K562 (cell line): ENCODE measurements around the gene HTRA3. TPM values are rescaled to one million over a fixed set of nuclear protein-coding genes. Genes with fewer than 3 reads are reported as not detected.

Source experiments
- AFF1 ChIP-seq, 2 experiments: fragments of 450-650 bp; IDR thresholded peaks; 2 replicates each; pipeline ENCODE4 v1.6.1; 2018; ENCODE audit warnings: mild to moderate bottlenecking in 2 of 2, low read depth in 1 of 2; ENCODE audit not compliant: partially characterized antibody in 2 of 2
- CBFA2T2 ChIP-seq: fragments of 450-650 bp; conservative IDR thresholded peaks from 2 replicates; pipeline ENCODE4 v1.6.1; 2017; ENCODE audit warnings: mild to moderate bottlenecking
- HDAC3 ChIP-seq: fragments of 450-650 bp; IDR thresholded peaks from 2 replicates; pipeline ENCODE4 v1.6.1; 2018; ENCODE audit warnings: borderline replicate concordance, mild to moderate bottlenecking, moderate library complexity; ENCODE audit not compliant: partially characterized antibody
- NCOA1 ChIP-seq: fragments of 450-650 bp; IDR thresholded peaks from 2 replicates; pipeline ENCODE4 v1.6.1; 2016; ENCODE audit warnings: low read depth
- RAD51 ChIP-seq: fragments of 450-650 bp; IDR thresholded peaks from 2 replicates; pipeline ENCODE4 v1.7.1; 2016; ENCODE audit warnings: low read depth, mild to moderate bottlenecking, borderline replicate concordance
- SRF ChIP-seq, 2 experiments: fragments of 250-450, 450-650 bp in 1 of 2; sonication (Bioruptor Pico) in 1 of 2; sonication (generic) in 1 of 2; formaldehyde crosslinking; IDR thresholded peaks; 2 replicates each; pipeline versions ENCODE4 v1.5.0 to v1.5.1; 2020 to 2022; ENCODE audit warnings: mild to moderate bottlenecking in 1 of 2, missing genetic modification reagents in 1 of 2
- TARDBP ChIP-seq: fragments of 450-650 bp; IDR thresholded peaks from 2 replicates; pipeline ENCODE4 v1.6.1; 2016
- TFAP4 ChIP-seq: sonication (generic); formaldehyde crosslinking; IDR thresholded peaks from 2 replicates; pipeline ENCODE4 v1.8.0; 2022; ENCODE audit warnings: missing genetic modification reagents, mild to moderate bottlenecking, moderate library complexity, borderline replicate concordance
- YY1 ChIP-seq, 3 experiments: IDR thresholded peaks; 2 replicates each; pipeline ENCODE4 v1.6.1; 2011; ENCODE audit warnings: low read length in 2 of 3, mild to moderate bottlenecking in 2 of 3, moderate library complexity in 2 of 3, borderline replicate concordance in 1 of 3, control low read depth in 1 of 3, low read depth in 1 of 3; ENCODE audit not compliant: insufficient read depth in 3 of 3, insufficient replicate concordance in 2 of 3, control insufficient read depth in 1 of 3, insufficient read length in 1 of 3; ENCODE audit errors: extremely low read depth in 1 of 3
- ZBTB1 ChIP-seq: sonication (generic); formaldehyde crosslinking; IDR thresholded peaks from 2 replicates; pipeline ENCODE4 v1.8.1; 2023; ENCODE audit warnings: missing genetic modification reagents, low read depth, mild to moderate bottlenecking, borderline replicate concordance
- ZNF24 ChIP-seq: fragments of 450-650 bp; IDR thresholded peaks from 2 replicates; pipeline ENCODE4 v1.6.1; 2016
- ZNF41 ChIP-seq: fragments of 250-450 bp; sonication (Bioruptor Pico); conservative IDR thresholded peaks from 2 replicates; pipeline ENCODE4 v1.4.0; 2020; ENCODE audit warnings: mild to moderate bottlenecking
- ZNF778 ChIP-seq: fragments of 450-650 bp; formaldehyde crosslinking; IDR thresholded peaks from 2 replicates; pipeline ENCODE4 v1.4.0; 2020; ENCODE audit warnings: mild to moderate bottlenecking, moderate library complexity
- polyA plus RNA-seq, 8 experiments: library from polyadenylated mRNA; depleted of rRNA in 4 of 8; stranded (reverse) in 5 of 8; unstranded in 3 of 8; fragments of >200 nt; fragmentation: Nextera tagmentation in 2 of 8; fragmentation: Illumina TruSeq in 1 of 8; extraction: Ambion mirVana in 2 of 8; extraction: Trizol in 1 of 8; gene quantifications; 2 replicates each; pipeline versions ENCODE4 v1.2.1 to v1.2.3, GENCODE V29; 2011 to 2014; ENCODE audit warnings: inconsistent platforms in 1 of 8, missing spikeins in 1 of 8
- total RNA-seq, 7 experiments: library from RNA; depleted of rRNA in 6 of 7; stranded (reverse); fragments of >200 nt in 6 of 7; fragmentation: Illumina TruSeq in 2 of 7; extraction: Trizol in 2 of 7; gene quantifications; 2 replicates each; pipeline versions ENCODE4 v1.2.1 to v1.2.3, GENCODE V29; 2011 to 2021; ENCODE audit warnings: low replicate concordance in 1 of 7
- TF ChIP-seq, protein P1 (sequence below): sonication (generic); formaldehyde crosslinking; IDR thresholded peaks from 2 replicates; pipeline ENCODE4 v1.8.1; 2023; ENCODE audit warnings: missing genetic modification reagents, mild to moderate bottlenecking, borderline replicate concordance
- TF ChIP-seq, protein P2 (sequence below): sonication (generic); IDR thresholded peaks from 2 replicates; pipeline ENCODE4 v1.6.1; 2016

The HTRA3 gene
- total and polyA plus RNA-seq, 9 of the 15 experiments (the other 6 are each of a cell fraction or from before 2014, with no cell fraction given), result 0.04 TPM; not detected in 8

DNA sequence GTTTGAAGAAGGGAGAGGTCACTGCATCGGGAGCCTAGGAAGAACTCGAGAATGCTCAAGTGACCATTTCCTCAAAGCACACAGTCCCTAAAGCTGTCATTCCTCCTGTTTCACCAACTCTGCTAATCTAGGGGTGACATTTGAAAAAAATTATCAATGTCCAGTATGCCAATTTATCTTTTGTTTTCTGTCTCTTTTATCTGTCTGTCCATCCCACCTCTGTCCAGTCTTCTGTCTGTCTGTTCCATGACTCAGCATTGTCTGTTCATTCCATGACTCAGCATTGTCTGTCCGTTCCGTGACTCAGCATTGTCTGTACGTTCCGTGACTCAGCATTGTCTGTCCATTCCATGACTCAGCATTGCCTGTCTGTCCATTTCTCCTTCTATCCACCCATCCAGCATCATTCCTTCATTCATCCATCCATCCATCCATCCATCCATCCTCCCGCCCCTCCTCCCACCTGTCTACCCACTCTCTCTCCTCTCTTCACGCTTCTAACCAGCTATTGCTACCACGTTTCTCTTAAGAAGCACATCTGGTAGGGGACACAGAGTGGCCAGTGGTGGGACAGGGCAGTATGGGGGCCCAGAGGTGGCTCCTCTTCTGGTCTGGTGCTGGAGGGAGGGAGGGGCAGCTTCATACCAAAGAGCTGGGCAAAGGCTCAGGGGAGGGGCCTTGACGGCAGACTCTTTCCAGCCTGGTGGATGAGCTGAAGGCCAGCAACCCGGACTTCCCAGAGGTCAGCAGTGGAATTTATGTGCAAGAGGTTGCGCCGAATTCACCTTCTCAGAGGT, 34.1 kb downstream of the HTRA3 start (continued):
- TF ChIP-seq, protein P1, sequence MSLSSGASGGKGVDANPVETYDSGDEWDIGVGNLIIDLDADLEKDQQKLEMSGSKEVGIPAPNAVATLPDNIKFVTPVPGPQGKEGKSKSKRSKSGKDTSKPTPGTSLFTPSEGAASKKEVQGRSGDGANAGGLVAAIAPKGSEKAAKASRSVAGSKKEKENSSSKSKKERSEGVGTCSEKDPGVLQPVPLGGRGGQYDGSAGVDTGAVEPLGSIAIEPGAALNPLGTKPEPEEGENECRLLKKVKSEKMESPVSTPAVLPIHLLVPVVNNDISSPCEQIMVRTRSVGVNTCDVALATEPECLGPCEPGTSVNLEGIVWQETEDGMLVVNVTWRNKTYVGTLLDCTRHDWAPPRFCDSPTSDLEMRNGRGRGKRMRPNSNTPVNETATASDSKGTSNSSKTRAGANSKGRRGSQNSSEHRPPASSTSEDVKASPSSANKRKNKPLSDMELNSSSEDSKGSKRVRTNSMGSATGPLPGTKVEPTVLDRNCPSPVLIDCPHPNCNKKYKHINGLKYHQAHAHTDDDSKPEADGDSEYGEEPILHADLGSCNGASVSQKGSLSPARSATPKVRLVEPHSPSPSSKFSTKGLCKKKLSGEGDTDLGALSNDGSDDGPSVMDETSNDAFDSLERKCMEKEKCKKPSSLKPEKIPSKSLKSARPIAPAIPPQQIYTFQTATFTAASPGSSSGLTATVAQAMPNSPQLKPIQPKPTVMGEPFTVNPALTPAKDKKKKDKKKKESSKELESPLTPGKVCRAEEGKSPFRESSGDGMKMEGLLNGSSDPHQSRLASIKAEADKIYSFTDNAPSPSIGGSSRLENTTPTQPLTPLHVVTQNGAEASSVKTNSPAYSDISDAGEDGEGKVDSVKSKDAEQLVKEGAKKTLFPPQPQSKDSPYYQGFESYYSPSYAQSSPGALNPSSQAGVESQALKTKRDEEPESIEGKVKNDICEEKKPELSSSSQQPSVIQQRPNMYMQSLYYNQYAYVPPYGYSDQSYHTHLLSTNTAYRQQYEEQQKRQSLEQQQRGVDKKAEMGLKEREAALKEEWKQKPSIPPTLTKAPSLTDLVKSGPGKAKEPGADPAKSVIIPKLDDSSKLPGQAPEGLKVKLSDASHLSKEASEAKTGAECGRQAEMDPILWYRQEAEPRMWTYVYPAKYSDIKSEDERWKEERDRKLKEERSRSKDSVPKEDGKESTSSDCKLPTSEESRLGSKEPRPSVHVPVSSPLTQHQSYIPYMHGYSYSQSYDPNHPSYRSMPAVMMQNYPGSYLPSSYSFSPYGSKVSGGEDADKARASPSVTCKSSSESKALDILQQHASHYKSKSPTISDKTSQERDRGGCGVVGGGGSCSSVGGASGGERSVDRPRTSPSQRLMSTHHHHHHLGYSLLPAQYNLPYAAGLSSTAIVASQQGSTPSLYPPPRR (CRISPR knock-in tag), result 0 out of 2 replicates have a peak, but pooled peaks have one; percentile 76
- TF ChIP-seq TARDBP (peak; percentile 47; the same call in 1 of the 2 replicates), ZNF41 (CRISPR knock-in tag) (peak; percentile 37), NCOA1 (peak; percentile 96), HDAC3 (peak; percentile 99), RAD51 (peak; percentile 47; the same call in 1 of the 2 replicates), AFF1 (IDR thresholded peaks at IDR 0.05; ENCODE audit: low read depth in 1 of 2, partially characterized antibody in 2 of 2) (peak; percentile 72 to 99), ZNF24 (peak; percentile 98), TFAP4 (peak; percentile 41), YY1 (IDR thresholded peaks at IDR 0.05; ENCODE audit: borderline replicate concordance in 1 of 3, control insufficient read depth in 1 of 3, extremely low read depth in 1 of 3, insufficient read depth in 3 of 3, insufficient read length in 1 of 3, insufficient replicate concordance in 2 of 3, low read depth in 1 of 3, low read length in 2 of 3) (peak in 1 of 3 experiments; percentile 11), SRF (CRISPR knock-in tag; IDR thresholded peaks at IDR 0.05) (no peak), ZNF778 (CRISPR knock-in tag) (no peak), CBFA2T2 (peak; percentile 95), ZBTB1 (no peak)
- TF ChIP-seq, protein P2, sequence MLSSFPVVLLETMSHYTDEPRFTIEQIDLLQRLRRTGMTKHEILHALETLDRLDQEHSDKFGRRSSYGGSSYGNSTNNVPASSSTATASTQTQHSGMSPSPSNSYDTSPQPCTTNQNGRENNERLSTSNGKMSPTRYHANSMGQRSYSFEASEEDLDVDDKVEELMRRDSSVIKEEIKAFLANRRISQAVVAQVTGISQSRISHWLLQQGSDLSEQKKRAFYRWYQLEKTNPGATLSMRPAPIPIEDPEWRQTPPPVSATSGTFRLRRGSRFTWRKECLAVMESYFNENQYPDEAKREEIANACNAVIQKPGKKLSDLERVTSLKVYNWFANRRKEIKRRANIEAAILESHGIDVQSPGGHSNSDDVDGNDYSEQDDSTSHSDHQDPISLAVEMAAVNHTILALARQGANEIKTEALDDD, result no peak
